Dendritic cell treated with granulocyte-macrophage colony-stimulating factor and Interleukin-4, amounts not matched to agents 40 ng/mL and 50 ng/mL, for 4 days (primary cell): ENCODE data around the gene TRIM27.
"Not testable (repeated sequence)": the region's sequence is repeated elsewhere in the genome, so short reads cannot be mapped to it uniquely, and the experiment has no call there.

Experiments used
- H3K27ac Mint-ChIP-seq: one replicate; pipeline ENCODE4 v1.8.0; 2022; ENCODE audit warnings: mild to moderate bottlenecking, mixed read lengths
- H3K27me3 Mint-ChIP-seq: one replicate; pipeline ENCODE4 v1.8.0; 2022; ENCODE audit warnings: mild to moderate bottlenecking, mixed read lengths
- H3K36me3 Mint-ChIP-seq: one replicate; pipeline ENCODE4 v1.8.0; 2022; ENCODE audit warnings: low read depth, mixed read lengths
- H3K4me1 Mint-ChIP-seq: one replicate; pipeline ENCODE4 v1.8.0; 2022; ENCODE audit warnings: low read depth, mixed read lengths
- H3K4me3 Mint-ChIP-seq: one replicate; pipeline ENCODE4 v1.8.0; 2022; ENCODE audit warnings: mild to moderate bottlenecking, moderate library complexity, mixed read lengths
- H3K9me3 Mint-ChIP-seq: one replicate; pipeline ENCODE4 v1.8.0; 2022; ENCODE audit warnings: mixed read lengths
- intact Hi-C: fragments of 100-400 bp; cut with micrococcal nuclease; formaldehyde crosslinking; loops from one replicate; pipeline ENCODE4 v1.15.0; 2022

The TRIM27 gene

DNA sequence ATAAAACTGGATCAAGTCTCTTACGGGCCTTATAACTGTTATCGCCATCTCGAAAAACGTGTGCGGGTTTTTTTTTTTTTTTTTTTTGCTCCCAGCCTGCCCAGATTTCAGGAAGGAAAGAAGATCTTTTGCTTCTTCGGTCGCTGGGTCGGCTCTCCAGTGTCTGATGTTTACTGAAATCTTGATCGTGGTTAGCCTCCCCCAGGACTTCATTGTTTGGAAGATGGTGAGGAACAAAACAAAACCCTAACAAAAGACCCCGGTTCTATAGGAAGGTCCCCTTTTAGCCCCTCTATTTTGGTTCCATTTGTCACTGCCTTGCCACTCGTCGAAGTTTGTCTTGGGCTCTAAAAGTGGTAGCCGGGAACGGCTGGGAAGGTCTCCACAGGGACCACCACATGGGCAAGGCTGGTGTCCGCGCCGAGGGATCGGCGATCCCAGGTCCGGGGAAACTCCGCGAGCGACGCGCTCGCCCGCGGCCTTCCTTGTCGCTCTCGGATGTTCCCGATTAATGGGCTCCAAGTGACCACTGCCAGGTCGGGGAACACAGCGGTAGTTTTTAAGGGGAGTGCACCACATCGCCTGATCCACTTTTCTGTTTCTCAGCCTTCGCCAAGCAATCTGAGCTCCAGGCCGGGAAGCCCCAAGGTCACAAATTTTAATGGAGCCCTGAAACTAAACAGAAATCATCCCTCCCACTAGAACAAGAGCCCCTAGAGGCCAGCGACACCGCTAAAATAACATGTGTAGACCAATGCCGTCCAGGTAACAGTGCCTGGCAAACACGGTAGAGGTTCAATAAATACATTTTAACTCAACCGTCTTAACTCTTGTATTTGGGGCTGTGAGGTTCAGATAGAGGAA, 27.0 kb downstream of the TRIM27 start:
- H3K27me3 Mint-ChIP-seq, result peaks cover 6% of the 10 kb centered on the region

DNA sequence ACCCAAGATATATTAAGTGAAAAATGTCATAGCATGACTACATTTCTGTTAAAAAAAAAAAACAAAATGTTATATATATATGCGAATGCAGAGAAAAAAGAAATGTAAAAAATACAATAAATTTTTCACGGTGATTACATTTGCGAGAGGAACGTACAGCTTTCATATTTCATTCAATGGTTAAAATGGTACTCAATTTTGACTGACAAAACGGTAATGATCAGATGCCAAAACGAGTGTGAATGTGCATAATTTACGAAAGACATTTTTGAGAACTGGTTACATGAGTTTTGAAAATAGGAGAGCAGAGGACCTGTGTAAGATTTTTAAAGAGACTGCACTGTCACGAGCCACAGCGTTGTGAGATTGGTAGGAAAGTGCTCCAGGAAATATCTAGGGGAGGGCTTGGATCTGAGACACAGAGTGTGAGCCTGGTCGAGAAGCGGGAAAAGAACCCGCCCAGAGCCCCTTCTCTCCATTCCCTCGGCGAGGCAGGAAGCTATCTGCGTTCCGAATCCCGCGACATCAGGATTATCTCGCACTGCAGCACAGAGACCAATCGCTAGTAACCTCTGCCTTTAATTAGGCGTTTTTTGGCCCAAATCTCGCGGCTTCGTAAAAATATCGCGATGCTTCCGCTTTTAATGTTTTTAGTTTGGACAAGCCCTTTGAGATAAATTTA, 28.5 kb downstream of the TRIM27 start:
- Mint-ChIP-seq H3K4me1 (peaks cover 27% of the 10 kb centered on the region), H3K9me3 (no peaks in the 10 kb centered on the region), H3K27ac (peak overlapping the region; percentile 99), H3K27me3 (peaks cover 8% of the 10 kb centered on the region), H3K4me3 (peak overlapping the region; percentile 90), H3K36me3 (peaks cover 30% of the 10 kb centered on the region)
- intact Hi-C loops, result loop anchor here (1.0 to 2.0 kb wide), 2 partner anchors 28 to 46 kb away; no protein-coding TSS in a partner anchor

More for the DNA sequence above, 27.0 kb downstream of the TRIM27 start:
- Mint-ChIP-seq H3K4me1 (peaks cover 41% of the 10 kb centered on the region), H3K27ac (peak overlapping the region; percentile 99), H3K36me3 (peaks cover 44% of the 10 kb centered on the region), H3K4me3 (peak overlapping the region; percentile 90), H3K9me3 (no peaks in the 10 kb centered on the region)
- intact Hi-C loops, result loop anchor here (1.0 kb wide), 1 partner anchor 86 kb away; no protein-coding TSS in a partner anchor

- Mint-ChIP-seq H3K4me1 (peaks cover 9% of the 10 kb centered on the region), H3K27me3 (peaks cover 8% of the 10 kb centered on the region), H3K9me3 (no peaks in the 10 kb centered on the region), H3K4me3 (no peak overlapping the region), H3K36me3 (peaks cover 17% of the 10 kb centered on the region), H3K27ac (no peak overlapping the region)
- intact Hi-C loops, result no loop called here
These were observed 30.5 kb downstream of the TRIM27 start for GRCh38 chr6:28893172-28893799.

GRCh38 chr6:28892525-28892924, 31.3 kb downstream of the TRIM27 start:
- Mint-ChIP-seq H3K4me3 (no peak overlapping the region), H3K36me3 (peaks cover 17% of the 10 kb centered on the region), H3K4me1 (peaks cover 6% of the 10 kb centered on the region), H3K27ac (no peak overlapping the region), H3K27me3 (peaks cover 8% of the 10 kb centered on the region), H3K9me3 (no peaks in the 10 kb centered on the region)
- intact Hi-C loops, result no loop called here

- H3K4me3 Mint-ChIP-seq, result no peak overlapping the region
- intact Hi-C loops, result no loop called here
- H3K27me3 Mint-ChIP-seq, result peaks cover 25% of the 10 kb centered on the region
- no peaks in the 10 kb centered on the region for H3K36me3 Mint-ChIP-seq
- no peak overlapping the region for H3K27ac Mint-ChIP-seq
- no peaks in the 10 kb centered on the region for H3K9me3 Mint-ChIP-seq
- H3K4me1 Mint-ChIP-seq, result peaks cover 10% of the 10 kb centered on the region
These were observed 35.8 kb downstream of the TRIM27 start for GRCh38 chr6:28887796-28888496.

GRCh38 chr6:28886079-28886439, 37.7 kb downstream of the TRIM27 start:
- H3K27me3 Mint-ChIP-seq, result peaks cover 29% of the 10 kb centered on the region
- no peaks in the 10 kb centered on the region for H3K9me3 Mint-ChIP-seq
- no peaks in the 10 kb centered on the region for H3K36me3 Mint-ChIP-seq
- H3K27ac Mint-ChIP-seq, result no peak overlapping the region
- intact Hi-C loops, result no loop called here
- no peak overlapping the region for H3K4me3 Mint-ChIP-seq
- H3K4me1 Mint-ChIP-seq, result peaks cover 15% of the 10 kb centered on the region

DNA sequence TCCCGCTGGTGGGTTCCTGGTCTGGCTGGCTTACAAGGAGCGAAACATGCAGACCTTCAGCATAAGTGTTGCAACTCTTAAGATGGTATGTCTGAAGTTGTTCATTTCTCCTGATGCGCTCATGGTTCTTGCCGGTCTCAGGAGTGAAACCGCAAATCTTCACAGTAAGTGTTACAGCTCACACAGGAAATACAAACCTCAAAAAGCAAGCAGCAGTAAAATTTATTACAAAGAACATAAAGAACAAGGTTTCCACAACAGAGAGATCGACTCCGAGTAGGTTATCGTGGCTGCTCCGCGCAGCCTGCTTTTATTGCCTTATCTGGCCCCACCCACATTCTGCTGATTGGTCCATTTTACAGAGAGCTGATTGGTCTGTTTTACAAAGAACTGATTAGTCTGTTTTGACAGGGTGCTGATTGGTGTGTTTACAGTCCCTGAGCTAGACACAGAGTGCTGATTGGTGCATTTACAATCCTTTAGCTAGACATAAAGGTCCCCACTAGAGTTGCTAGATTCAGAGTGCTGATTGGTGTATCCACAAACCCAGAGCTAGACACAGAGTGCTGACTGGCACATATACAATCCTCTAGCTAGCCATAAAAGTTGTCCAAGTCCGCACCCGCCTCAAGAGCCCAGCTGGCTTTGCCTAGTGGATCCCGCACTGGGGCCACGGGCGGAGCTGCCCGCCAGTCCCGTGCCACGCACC, 39.2 kb downstream of the TRIM27 start:
- peak overlapping the region; percentile 56 for H3K4me3 Mint-ChIP-seq
- H3K27ac Mint-ChIP-seq, result no peak overlapping the region
- H3K9me3 Mint-ChIP-seq, result no peaks in the 10 kb centered on the region
- intact Hi-C loops, result no loop called here
- peaks cover 37% of the 10 kb centered on the region for H3K27me3 Mint-ChIP-seq
- H3K36me3 Mint-ChIP-seq, result no peaks in the 10 kb centered on the region
- H3K4me1 Mint-ChIP-seq, result peaks cover 24% of the 10 kb centered on the region

DNA sequence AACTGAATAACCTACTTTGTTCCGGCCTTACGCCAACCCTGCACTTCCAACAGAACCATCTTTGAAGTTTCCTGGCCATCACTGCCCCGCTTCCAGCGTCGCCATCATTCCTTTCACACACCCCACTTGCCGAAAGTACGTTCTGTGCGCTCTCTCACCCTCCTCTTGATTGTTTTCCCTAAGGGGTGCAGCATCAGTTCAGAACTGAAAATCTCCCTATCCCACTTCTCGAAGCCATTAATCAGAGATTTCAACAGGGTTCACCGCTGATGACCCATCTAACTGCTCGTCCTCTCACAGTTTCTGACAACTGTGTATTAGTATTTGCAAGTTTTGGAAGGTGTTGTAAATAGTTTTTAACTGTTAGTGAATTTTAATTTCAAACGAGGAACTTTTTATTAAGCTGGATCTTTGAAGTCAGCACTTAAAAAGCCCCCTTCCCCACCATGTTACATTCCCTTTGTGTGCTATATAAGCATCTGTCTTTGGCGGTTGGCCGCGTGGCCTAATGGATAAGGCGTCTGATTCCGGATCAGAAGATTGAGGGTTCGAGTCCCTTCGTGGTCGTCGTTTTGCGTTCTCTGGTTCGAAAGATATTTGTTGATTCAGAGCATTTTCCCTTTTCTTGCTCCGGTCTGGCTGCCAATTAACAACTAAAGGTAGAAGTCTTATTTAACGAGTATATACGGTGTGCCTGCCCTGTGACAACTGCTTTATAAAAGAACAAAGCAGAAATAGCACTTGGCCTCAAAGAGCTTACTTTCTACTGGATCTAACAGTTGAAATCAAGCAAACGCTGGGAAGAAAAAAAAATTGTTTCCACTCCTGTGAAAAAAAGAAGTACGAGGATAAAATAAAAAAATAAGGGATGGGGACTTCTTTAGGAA, 42.6 kb downstream of the TRIM27 start:
- H3K4me1 Mint-ChIP-seq, result peaks cover 24% of the 10 kb centered on the region
- H3K9me3 Mint-ChIP-seq, result no peaks in the 10 kb centered on the region
- intact Hi-C loops, result loop anchor here (2.0 kb wide), 1 partner anchor 14 kb away; no protein-coding TSS in a partner anchor
- peak overlapping the region; percentile 79 for H3K4me3 Mint-ChIP-seq
- no peak overlapping the region for H3K27ac Mint-ChIP-seq
- H3K36me3 Mint-ChIP-seq, result no peaks in the 10 kb centered on the region
- peaks cover 52% of the 10 kb centered on the region for H3K27me3 Mint-ChIP-seq

GRCh38 chr6:28880519-28880893, 43.3 kb downstream of the TRIM27 start:
- Mint-ChIP-seq H3K27me3 (peaks cover 51% of the 10 kb centered on the region), H3K27ac (no peak overlapping the region)

GRCh38 chr6:28876710-28877109, 47.1 kb downstream of the TRIM27 start:
- Mint-ChIP-seq H3K27me3 (peaks cover 32% of the 10 kb centered on the region), H3K36me3 (no peaks in the 10 kb centered on the region), H3K9me3 (no peaks in the 10 kb centered on the region), H3K27ac (no peak overlapping the region), H3K4me1 (peaks cover 15% of the 10 kb centered on the region), H3K4me3 (no peak overlapping the region)
- intact Hi-C loops, result no loop called here

More at GRCh38 chr6:28880519-28880893, 43.3 kb downstream of the TRIM27 start:
- H3K9me3 Mint-ChIP-seq, result no peaks in the 10 kb centered on the region
- intact Hi-C loops, result loop anchor here (2.0 kb wide), 1 partner anchor 14 kb away; no protein-coding TSS in a partner anchor
- peak overlapping the region; percentile 79 for H3K4me3 Mint-ChIP-seq
- H3K36me3 Mint-ChIP-seq, result no peaks in the 10 kb centered on the region
- H3K4me1 Mint-ChIP-seq, result peaks cover 24% of the 10 kb centered on the region

- Mint-ChIP-seq H3K9me3 (no peaks in the 10 kb centered on the region), H3K36me3 (no peaks in the 10 kb centered on the region), H3K27me3 (peaks cover 22% of the 10 kb centered on the region), H3K4me3 (no peak overlapping the region), H3K4me1 (peaks cover 2% of the 10 kb centered on the region), H3K27ac (no peak overlapping the region)
- intact Hi-C loops, result no loop called here
These were observed 48.5 kb downstream of the TRIM27 start for GRCh38 chr6:28875191-28875747.

DNA sequence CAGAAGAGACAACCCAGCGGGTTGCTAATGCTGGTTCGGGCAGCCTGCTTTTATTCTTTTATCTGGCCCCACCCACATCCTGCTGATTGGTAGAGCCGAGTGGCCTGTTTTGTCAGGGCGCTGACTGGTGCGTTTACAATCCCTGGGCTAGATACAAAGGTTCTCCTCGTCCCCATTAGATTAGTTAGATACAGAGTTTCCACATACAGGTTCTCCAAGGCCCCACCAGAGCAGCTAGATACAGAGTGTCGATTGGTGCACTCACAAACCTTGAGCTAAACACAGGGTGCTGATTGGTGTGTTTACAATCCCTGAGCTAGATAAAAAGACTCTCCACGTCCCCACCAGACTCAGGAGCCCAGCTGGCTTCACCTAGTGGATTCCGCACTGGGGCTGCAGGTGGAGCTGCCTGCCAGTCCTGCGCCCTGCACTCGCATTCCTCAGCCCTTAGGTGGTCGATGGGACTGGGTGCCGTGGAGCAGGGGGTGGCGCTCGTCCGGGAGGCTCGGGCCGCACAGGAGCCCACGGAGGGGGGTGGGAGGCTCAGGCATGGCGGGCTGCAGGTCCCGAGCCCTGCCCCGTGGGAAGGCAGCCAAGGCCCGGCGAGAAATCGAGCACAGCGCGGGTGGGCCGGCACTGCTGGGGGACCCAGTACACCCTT, 51.5 kb downstream of the TRIM27 start:
- H3K27ac Mint-ChIP-seq, H3K27me3 Mint-ChIP-seq, H3K4me3 Mint-ChIP-seq, H3K36me3 Mint-ChIP-seq, H3K4me1 Mint-ChIP-seq, H3K9me3 Mint-ChIP-seq, intact Hi-C loops: not testable (repeated sequence)
